Muscle of back (tissue), 13 donors: ENCODE measurements around the gene ENC1. TPM values are rescaled to one million over a fixed set of nuclear protein-coding genes. Genes with fewer than 3 reads are reported as not detected.
"Not testable (repeated sequence)": the region's sequence is repeated elsewhere in the genome, so short reads cannot be mapped to it uniquely, and the experiment has no call there.

Experiments
- DNase-seq, 3 donors: peaks; one replicate each; pipeline versions ENCODE4 v3.0.0 to v3.0.0-alpha.2; 2013
- long read RNA-seq, 9 donors: transcript quantifications; one replicate each; lab custom pipeline, GENCODE V29; 2026
- polyA plus RNA-seq, 10 donors: library from polyadenylated mRNA; unstranded; fragments of 120-200 nt; gene quantifications; one replicate each; pipeline ENCODE4 v1.2.1, GENCODE V29; 2013; ENCODE audit not compliant: insufficient read length in 10 of 10

ENC1 gene, protein sequence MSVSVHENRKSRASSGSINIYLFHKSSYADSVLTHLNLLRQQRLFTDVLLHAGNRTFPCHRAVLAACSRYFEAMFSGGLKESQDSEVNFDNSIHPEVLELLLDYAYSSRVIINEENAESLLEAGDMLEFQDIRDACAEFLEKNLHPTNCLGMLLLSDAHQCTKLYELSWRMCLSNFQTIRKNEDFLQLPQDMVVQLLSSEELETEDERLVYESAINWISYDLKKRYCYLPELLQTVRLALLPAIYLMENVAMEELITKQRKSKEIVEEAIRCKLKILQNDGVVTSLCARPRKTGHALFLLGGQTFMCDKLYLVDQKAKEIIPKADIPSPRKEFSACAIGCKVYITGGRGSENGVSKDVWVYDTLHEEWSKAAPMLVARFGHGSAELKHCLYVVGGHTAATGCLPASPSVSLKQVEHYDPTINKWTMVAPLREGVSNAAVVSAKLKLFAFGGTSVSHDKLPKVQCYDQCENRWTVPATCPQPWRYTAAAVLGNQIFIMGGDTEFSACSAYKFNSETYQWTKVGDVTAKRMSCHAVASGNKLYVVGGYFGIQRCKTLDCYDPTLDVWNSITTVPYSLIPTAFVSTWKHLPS
- 10 to 100 TPM; 21.3 to 40.0 (median 27.2) TPM for polyA plus RNA-seq
- long read RNA-seq, donor 1, full-length matches to known transcripts: 6 of 15 reads
- long read RNA-seq, donor 1, partial matches to known transcripts: 9 of 15 reads
- long read RNA-seq, donor 1, other reads (novel, unspliced or antisense): 0 of 15 reads
- long read RNA-seq, donor 2, full-length matches to known transcripts: 3 of 9 reads
- long read RNA-seq, donor 2, partial matches to known transcripts: 6 of 9 reads
- long read RNA-seq, donor 2, other reads (novel, unspliced or antisense): 0 of 9 reads
- long read RNA-seq, donor 3: 0 reads
- long read RNA-seq, donor 4, full-length matches to known transcripts: 2 of 9 reads
- long read RNA-seq, donor 4, partial matches to known transcripts: 7 of 9 reads
- long read RNA-seq, donor 4, other reads (novel, unspliced or antisense): 0 of 9 reads
- long read RNA-seq, donor 5, full-length matches to known transcripts: 4 of 15 reads
- long read RNA-seq, donor 5, partial matches to known transcripts: 11 of 15 reads
- long read RNA-seq, donor 5, other reads (novel, unspliced or antisense): 0 of 15 reads
- long read RNA-seq, donor 6, full-length matches to known transcripts: 10 of 19 reads
- long read RNA-seq, donor 6, partial matches to known transcripts: 9 of 19 reads
- long read RNA-seq, donor 6, other reads (novel, unspliced or antisense): 0 of 19 reads
- long read RNA-seq, donor 7, full-length matches to known transcripts: 3 of 9 reads
- long read RNA-seq, donor 7, partial matches to known transcripts: 6 of 9 reads
- long read RNA-seq, donor 7, other reads (novel, unspliced or antisense): 0 of 9 reads
- long read RNA-seq, donor 8, full-length matches to known transcripts: 3 of 15 reads
- long read RNA-seq, donor 8, partial matches to known transcripts: 12 of 15 reads
- long read RNA-seq, donor 8, other reads (novel, unspliced or antisense): 0 of 15 reads
- long read RNA-seq, donor 9, full-length matches to known transcripts: 1 of 1 reads
- long read RNA-seq, donor 9, partial matches to known transcripts: 0 of 1 reads
- long read RNA-seq, donor 9, other reads (novel, unspliced or antisense): 0 of 1 reads

DNA sequence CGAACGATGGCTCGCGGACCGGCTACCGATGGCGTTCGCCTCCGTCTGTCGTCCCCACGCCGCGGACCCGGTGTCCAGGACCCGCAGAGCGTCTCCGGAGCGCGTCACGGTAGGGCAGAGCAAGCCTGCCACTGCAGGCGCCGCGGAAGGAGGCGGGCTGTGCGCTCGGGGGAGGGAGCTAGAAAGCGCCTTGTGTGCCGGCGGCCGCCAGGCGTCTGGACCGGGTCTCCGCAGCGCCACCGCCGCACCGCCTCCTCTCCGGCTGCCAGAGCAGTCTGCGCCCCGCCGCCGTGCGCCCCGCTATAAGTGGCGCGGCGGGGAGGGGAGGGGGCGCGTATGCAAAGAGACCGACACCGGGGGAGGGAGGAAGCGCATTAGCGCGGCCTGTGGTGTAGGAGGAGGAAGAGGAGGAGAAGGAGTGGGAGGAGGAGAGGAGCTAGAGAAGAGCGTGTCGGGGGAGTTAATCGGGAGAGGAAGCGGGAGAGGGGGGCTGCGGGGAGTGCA lies at the start of gene ENC1:
Gene ENC1 (minus strand): TSS at position 279 of the 504 bp plus-strand sequence. CDS start 4,243 bp downstream, outside the sequence.
- DNase-seq: peak; percentile 91 to 98 (median 92)

DNA sequence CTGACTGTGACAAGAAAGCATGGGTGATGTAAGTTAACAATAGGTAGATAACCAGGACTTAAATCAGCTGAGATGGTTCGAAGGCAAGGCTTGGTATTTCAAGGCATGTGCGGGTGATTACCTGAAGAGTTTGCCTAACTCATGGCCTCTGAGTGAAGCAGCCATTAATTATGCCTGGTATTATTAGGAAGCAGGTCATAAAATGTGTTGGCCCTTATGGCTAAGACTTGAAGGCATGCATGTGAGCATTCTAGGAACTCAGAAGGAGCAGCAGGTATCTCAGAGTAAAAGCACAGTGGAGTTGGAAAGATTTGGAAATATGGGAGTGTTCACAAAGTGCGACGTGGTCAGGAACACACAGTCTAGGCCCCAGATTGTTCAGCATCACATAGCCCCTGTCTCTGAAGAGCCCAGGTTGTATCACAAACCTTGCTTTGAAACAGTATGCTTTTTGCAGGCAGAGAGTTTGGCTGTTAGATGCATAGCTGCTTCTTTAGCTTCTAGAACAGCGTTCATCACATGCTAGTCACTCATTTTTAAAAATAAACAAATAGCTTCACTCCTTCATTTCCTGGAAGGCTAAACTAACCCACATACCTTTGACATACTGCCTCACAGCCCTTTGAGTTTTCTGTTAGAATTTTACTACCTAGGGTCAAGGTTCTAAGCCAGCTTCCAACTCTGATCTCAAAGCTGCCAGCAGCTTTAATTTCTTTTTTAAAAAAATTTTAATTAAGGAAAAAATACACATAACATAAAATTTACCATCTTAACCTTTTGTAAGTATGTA lies 46.6 kb upstream of the ENC1 start:
- DNase-seq: no peak

GRCh38 chr5:74685979-74686631 lies 45.6 kb upstream of the ENC1 start:
- peak in 2 of 3 donors; percentile 27 to 46 for DNase-seq

DNA sequence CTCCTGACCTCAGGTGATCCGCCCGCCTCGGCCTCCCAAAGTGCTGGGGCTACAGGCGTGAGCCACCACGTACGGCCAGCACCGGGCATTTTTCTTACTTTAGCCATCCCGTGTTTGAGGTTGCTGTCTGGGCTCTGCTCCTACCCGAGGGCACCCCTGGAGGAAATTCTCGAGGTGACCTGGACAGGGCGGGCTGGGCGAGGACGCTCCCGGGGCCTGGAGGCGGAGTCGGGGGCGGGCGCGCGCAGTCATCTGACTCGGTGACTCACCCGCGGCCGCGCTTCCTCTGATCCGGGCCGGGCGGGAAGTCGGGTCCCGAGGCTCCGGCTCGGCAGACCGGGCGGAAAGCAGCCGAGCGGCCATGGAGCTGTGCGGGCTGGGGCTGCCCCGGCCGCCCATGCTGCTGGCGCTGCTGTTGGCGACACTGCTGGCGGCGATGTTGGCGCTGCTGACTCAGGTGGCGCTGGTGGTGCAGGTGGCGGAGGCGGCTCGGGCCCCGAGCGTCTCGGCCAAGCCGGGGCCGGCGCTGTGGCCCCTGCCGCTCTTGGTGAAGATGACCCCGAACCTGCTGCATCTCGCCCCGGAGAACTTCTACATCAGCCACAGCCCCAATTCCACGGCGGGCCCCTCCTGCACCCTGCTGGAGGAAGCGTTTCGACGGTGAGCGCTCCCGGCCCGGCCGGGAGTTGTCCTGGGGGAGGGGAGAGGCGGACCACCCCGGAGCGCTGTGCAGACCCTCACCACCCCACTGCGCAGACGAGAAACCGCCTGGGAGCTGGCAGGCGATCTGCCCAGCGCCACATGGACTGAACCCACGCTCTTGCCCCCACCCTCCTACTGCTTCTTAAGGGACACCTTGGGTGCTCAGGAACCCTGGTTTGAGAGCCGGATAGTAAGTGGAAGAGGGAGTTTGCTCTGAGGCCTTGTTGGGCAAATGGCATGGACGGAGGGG lies 44.6 kb upstream of the ENC1 start, which contains the start of gene HEXB:
Gene HEXB (plus strand): TSS at position 334 of the 952 bp plus-strand sequence. CDS start 28 bp downstream, at position 362.
- peak; percentile 77 to 93 (median 83) for DNase-seq

GRCh38 chr5:74679966-74680365 lies 39.4 kb upstream of the ENC1 start:
- DNase-seq: no peak

GRCh38 chr5:74679300-74679699 lies 38.8 kb upstream of the ENC1 start:
- DNase-seq: not testable (repeated sequence)

GRCh38 chr5:74678123-74678522 lies 37.6 kb upstream of the ENC1 start:
- DNase-seq: not testable (repeated sequence)

DNA sequence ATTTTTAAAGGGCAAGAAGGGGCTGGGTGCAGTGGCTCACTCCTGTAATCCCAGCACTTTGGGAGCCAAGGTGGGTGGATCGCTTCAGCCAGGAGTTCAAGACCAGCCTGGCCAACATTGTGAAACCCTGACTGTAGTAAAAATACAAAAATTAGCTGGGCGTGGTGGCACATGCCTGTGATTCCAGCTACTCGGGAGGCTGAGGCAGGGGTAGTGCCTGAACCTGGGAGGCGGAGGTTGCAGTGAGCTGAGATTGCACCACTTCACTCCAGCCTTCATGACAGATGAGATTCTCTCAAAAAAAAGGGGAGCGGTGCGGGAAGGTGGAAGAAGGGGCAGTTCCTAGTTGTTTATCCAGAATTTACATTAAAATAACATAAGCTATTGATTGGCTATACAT lies 35.9 kb upstream of the ENC1 start:
- DNase-seq: not testable (repeated sequence)

- peak in 2 of 3 donors; percentile 51 to 70 for DNase-seq
Observed at GRCh38 chr5:74673011-74673790, 32.7 kb upstream of the ENC1 start.

DNA sequence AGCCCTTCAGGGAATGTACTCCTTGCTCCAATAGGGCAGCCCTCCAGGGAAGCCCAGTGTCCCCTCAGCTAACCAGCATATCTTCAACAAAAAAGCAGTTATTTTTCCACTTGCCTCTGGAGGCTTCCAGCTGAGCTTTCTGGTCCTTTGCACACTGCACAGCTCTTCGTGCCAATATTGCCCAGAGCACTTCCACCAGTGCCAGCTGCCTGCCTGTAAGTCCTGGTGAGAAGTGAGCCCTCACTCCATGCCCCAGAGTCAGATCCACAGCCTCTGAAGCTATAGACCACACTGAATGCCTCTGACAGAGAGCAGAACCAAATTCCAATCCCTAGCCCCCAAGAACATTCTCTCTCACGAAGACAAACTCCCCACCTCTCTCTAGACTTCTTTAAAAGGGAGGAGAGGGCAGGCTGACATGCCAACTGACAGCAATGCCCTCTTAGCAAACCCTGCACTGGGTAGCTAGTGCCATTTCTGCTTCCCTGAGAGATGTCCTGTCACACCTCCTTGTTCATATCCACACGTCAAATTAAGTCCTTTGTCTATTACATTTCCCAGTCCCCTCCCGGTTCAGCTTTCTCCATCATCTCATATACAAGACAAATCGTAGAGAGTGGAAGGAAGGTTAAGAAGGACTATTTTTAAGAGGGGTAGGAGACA lies 31.8 kb upstream of the ENC1 start:
- no peak for DNase-seq

GRCh38 chr5:74670396-74671038 lies 30.0 kb upstream of the ENC1 start:
- DNase-seq: no peak

DNA sequence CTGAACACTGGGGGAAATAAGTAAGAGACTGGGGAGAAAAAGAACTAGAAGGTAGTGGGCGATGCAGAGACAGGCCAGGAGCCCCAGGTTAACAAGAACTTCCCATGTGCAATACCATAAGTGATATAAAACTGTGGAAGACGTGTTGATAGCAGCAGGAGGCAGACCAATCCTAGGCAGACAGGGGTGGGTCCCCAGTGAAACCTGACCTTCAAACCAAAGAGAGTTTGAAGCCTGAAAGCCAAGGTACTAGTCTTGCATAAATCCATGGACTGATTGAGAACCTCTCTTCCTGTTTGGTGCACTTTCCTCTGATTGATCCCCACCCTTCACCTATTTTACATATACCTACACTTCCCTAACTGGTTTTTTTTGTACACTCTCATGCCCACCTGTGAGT lies 29.3 kb upstream of the ENC1 start:
- no peak for DNase-seq

GRCh38 chr5:74667396-74667795 lies 26.9 kb upstream of the ENC1 start:
- DNase-seq: no peak

GRCh38 chr5:74665816-74666215 lies 25.3 kb upstream of the ENC1 start:
- peak in 1 of 3 donors; percentile 64 for DNase-seq

DNA sequence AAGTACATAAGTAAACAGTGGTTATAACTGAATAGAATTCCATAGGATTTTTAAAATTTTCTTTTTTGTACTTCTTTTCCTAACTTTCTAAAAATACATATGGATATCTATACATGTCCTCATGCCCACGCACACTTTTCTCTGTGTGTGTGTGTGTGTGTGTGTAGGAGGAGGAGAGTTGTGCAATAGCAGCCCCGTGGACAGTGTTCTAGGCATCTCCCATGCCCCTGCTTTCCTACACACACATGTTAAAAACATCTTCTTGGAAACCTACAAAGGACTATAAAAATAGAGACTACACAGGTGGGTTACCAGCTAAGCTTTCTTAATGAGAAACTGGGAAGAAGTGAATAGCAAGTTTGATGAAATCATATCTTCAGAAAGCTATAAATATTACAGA lies 24.7 kb upstream of the ENC1 start:
- DNase-seq: peak in 1 of 3 donors; percentile 55

DNA sequence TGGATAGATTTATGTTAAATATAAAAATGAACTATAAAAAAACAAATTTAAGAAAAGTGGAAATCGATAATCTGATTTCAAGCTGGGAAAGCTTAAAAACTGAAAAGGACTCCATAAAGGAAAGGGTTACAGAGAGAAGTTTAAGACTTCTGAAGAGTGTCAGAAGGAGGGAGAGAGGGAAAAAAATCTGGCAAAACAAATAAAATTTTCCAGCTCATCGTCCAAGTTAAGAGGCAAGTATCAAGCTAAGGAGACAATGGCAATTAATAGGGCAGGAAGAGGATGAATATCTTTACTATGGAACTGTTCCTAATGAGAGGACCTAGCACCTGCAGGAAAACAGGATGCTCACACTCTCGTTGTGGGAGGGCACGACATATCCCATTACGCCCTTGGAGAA lies 24.0 kb upstream of the ENC1 start:
- peak in 1 of 3 donors; percentile 69 for DNase-seq
